ENCODE results near the gene C6orf47. TPM values are rescaled to one million over a fixed set of nuclear protein-coding genes. Genes with fewer than 3 reads are reported as not detected.

The C6orf47 gene
- total and polyA plus RNA-seq, 2 of the 13 experiments (the other 11 are each of a cell fraction or from before 2014, with no cell fraction given): 1.7 to 18.1 TPM

GRCh38 chr6:31655349-31656237, 5.0 kb downstream of the C6orf47 start, which contains the start of gene APOM (continued):
- TF ChIP-seq, protein P1, sequence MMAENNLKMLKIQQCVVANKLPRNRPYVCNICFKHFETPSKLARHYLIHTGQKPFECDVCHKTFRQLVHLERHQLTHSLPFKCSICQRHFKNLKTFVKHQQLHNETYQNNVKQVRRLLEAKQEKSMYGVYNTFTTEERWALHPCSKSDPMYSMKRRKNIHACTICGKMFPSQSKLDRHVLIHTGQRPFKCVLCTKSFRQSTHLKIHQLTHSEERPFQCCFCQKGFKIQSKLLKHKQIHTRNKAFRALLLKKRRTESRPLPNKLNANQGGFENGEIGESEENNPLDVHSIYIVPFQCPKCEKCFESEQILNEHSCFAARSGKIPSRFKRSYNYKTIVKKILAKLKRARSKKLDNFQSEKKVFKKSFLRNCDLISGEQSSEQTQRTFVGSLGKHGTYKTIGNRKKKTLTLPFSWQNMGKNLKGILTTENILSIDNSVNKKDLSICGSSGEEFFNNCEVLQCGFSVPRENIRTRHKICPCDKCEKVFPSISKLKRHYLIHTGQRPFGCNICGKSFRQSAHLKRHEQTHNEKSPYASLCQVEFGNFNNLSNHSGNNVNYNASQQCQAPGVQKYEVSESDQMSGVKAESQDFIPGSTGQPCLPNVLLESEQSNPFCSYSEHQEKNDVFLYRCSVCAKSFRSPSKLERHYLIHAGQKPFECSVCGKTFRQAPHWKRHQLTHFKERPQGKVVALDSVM (CRISPR knock-in tag; IDR thresholded peaks at IDR 0.05): no peak
- TF ChIP-seq E2F2 (CRISPR knock-in tag; IDR thresholded peaks at IDR 0.05; ENCODE audit: borderline replicate concordance) (no peak), ZNF567 (CRISPR knock-in tag; IDR thresholded peaks at IDR 0.05; ENCODE audit: borderline replicate concordance) (peak; percentile 64; the same call in 1 of the 2 replicates), GPN1 (CRISPR knock-in tag; IDR thresholded peaks at IDR 0.05; ENCODE audit: borderline replicate concordance) (no peak), ATRX (CRISPR knock-in tag; IDR thresholded peaks at IDR 0.05; ENCODE audit: borderline replicate concordance) (no peak), TCF7 (IDR thresholded peaks at IDR 0.05; ENCODE audit: low read depth) (peak; percentile 52; the same call in 1 of the 2 replicates), RNF2 (conservative IDR thresholded peaks at IDR 0.05; ENCODE audit: low read depth) (0 out of 2 replicates have a peak, but pooled peaks have one; percentile 17), TIGD3 (CRISPR knock-in tag; IDR thresholded peaks at IDR 0.05; ENCODE audit: borderline replicate concordance) (no peak; the same call in 1 of the 2 replicates), ZNF569 (CRISPR knock-in tag; IDR thresholded peaks at IDR 0.05; ENCODE audit: borderline replicate concordance) (no peak), BORCS8-MEF2B (CRISPR knock-in tag; IDR thresholded peaks at IDR 0.05) (peak; percentile 93), SSRP1 (CRISPR knock-in tag; IDR thresholded peaks at IDR 0.05) (peak; percentile 91), ZNF652 (CRISPR knock-in tag; IDR thresholded peaks at IDR 0.05; ENCODE audit: borderline replicate concordance, low read depth) (peak; percentile 76; the same call in 1 of the 2 replicates), FOXM1 (CRISPR knock-in tag; IDR thresholded peaks at IDR 0.05) (0 out of 2 replicates have a peak, but pooled peaks have one; percentile 50), GMEB1 (CRISPR knock-in tag; IDR thresholded peaks at IDR 0.05; ENCODE audit: borderline replicate concordance) (peak; percentile 78; the same call in 1 of the 2 replicates), HHEX (CRISPR knock-in tag; IDR thresholded peaks at IDR 0.05) (0 out of 2 replicates have a peak, but pooled peaks have one; percentile 49)
- TF ChIP-seq, protein P2, sequence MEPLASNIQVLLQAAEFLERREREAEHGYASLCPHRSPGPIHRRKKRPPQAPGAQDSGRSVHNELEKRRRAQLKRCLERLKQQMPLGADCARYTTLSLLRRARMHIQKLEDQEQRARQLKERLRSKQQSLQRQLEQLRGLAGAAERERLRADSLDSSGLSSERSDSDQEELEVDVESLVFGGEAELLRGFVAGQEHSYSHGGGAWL (CRISPR knock-in tag; IDR thresholded peaks at IDR 0.05): no peak; the same call in 1 of the 2 replicates
- TF ChIP-seq, protein P3, sequence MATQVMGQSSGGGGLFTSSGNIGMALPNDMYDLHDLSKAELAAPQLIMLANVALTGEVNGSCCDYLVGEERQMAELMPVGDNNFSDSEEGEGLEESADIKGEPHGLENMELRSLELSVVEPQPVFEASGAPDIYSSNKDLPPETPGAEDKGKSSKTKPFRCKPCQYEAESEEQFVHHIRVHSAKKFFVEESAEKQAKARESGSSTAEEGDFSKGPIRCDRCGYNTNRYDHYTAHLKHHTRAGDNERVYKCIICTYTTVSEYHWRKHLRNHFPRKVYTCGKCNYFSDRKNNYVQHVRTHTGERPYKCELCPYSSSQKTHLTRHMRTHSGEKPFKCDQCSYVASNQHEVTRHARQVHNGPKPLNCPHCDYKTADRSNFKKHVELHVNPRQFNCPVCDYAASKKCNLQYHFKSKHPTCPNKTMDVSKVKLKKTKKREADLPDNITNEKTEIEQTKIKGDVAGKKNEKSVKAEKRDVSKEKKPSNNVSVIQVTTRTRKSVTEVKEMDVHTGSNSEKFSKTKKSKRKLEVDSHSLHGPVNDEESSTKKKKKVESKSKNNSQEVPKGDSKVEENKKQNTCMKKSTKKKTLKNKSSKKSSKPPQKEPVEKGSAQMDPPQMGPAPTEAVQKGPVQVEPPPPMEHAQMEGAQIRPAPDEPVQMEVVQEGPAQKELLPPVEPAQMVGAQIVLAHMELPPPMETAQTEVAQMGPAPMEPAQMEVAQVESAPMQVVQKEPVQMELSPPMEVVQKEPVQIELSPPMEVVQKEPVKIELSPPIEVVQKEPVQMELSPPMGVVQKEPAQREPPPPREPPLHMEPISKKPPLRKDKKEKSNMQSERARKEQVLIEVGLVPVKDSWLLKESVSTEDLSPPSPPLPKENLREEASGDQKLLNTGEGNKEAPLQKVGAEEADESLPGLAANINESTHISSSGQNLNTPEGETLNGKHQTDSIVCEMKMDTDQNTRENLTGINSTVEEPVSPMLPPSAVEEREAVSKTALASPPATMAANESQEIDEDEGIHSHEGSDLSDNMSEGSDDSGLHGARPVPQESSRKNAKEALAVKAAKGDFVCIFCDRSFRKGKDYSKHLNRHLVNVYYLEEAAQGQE (IDR thresholded peaks at IDR 0.05; ENCODE audit: borderline replicate concordance in 1 of 2, low read depth in 1 of 2, low read length in 2 of 2): peak in 1 of 2 experiments; percentile 82; a peak in 2 of 4 replicates

Measured in HepG2 (cell line).